ENCODE measurements around the gene SLC5A11.
"Not testable (repeated sequence)": the region's sequence is repeated elsewhere in the genome, so short reads cannot be mapped to it uniquely, and the experiment has no call there.

Gene SLC5A11

GRCh38 chr16:24856871-24857270, 11.1 kb downstream of the SLC5A11 start:
- not testable (repeated sequence) for DNase-seq (ENCODE audit: low read depth in 2 of 2)

DNA sequence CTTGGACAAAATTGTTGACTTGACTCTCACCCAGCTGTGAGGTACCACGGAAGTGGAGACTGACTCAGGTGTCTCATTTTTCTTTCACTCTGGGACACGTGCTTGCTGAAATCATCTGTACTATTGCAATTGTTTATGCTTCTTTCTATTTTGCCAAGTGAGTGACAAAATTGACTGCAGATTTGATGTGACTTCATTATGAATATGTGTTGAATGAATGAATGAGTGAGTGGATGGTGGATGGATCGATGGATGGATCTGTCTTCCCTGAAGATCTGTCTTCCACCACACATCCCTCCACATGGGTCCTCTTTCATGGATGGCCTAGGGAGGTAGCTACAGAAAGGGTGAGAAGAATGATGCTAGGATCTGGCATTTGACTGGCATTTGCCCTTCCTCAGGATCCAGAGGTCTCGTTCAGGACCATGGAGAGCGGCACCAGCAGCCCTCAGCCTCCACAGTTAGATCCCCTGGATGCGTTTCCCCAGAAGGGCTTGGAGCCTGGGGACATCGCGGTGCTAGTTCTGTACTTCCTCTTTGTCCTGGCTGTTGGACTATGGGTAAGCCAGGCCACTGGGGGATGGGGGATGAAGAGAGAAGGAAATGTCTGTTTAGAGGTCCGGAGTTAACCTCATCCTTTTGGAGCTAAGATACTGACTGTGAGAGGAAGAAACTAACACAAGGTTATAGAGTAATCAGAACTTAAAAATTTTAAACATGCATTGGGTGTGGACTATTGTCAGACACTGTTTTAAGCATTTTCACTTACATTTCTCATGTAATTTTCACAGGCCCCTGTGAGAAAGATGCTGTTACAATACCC, 12.7 kb downstream of the SLC5A11 start:
- no peak for DNase-seq (ENCODE audit: low read depth in 2 of 2)

DNA sequence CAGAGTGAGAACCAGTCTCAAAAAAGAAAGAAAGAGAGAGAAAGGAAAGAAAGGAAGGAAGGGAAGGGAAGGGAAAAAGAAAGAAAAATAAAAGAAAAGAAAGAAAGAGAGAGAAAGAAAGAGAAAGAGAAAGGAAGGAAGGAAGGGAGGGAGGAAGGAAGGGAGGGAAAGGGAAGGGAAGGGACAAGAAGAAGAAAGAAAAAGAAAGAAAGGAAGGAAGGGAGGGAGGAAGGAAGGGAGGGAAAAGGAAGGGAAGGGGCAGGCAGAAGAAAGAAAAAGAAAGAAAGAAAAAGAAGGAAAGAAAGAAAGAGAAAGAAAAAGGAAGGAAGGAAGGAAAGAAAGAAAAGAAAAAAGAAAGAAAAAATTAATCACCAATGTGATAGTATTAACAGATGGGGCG, 15.7 kb downstream of the SLC5A11 start:
- no peak for DNase-seq (ENCODE audit: low read depth in 2 of 2)

DNA sequence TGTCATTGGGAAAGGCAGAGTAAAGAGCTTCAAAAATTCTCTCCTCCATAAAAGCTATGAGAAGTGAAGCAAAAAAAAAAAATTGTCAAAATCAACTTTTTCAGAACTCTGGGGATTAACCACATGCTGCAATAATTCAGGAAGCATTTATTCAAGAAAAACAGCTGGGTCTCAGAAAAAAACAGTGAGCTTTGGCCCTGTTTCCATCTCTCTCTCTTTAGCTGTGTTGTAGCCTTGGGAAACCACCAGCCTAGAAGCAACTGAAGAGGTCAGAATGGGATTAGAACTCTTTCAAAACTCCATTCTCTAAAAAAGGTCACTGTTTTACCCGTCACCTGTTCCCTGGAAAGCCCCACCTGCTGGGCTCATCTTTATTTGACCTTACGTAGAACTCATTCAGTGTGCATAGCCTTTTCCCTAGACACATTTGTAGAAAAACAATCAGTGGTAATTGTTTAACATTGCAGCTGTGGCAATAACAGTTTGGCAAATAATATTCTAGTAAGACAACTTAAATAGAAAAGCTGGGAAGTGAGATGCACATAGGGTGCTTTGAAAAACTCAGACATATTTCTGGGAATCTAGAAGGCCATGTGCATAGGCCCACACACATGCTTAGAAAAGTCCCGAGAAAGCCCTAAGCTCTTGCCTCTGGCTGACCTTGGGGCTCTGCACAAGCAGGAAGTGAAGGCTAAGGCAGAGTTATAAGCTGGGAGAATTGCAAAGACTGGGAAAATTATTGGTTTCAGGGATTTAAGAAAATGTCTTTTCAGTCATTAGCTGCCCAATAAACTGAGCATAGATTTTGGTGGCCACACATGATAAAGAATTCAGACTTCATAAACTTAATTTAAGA, 18.0 kb downstream of the SLC5A11 start:
- DNase-seq (ENCODE audit: low read depth in 2 of 2) = no peak

DNA sequence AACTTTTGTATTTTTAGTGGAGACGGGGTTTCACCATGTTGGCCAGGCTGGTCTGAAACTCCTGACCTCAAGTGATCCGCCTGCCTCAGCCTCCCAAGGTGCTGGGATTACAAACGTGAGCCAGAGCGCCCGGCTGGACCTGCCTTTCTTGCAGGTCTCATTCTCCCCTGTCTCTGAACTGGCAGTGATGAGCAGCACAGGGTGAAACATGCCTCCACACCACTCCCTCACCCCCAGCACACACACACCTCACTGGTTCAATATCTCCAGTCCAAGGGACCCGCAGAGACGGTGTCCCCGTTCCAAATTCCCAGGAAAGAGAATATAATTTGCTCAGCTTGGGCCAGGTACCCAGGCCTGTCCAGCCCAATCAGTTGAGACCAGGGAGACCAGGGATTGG, 23.3 kb downstream of the SLC5A11 start:
- DNase-seq (ENCODE audit: low read depth in 2 of 2) = no peak

DNA sequence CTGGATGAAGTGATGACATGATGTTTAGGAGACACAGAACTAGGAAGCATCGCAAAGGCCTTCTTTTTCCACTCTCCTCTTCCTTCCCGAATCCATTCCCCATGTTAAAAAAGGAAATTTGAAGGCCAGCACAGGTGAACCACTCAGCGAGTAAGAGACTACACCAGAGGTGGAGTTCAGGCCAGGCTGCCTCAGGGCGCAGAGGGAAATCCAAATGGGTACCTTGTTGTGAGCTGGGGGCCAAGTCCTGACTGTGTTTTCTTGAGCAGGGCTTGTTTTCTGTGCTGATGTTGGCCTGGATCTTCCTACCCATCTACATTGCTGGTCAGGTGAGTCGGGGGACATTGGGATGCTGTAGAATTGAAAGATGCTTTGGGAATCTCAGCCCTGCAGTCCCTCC, 26.1 kb downstream of the SLC5A11 start:
- no peak for DNase-seq (ENCODE audit: low read depth in 2 of 2)

DNA sequence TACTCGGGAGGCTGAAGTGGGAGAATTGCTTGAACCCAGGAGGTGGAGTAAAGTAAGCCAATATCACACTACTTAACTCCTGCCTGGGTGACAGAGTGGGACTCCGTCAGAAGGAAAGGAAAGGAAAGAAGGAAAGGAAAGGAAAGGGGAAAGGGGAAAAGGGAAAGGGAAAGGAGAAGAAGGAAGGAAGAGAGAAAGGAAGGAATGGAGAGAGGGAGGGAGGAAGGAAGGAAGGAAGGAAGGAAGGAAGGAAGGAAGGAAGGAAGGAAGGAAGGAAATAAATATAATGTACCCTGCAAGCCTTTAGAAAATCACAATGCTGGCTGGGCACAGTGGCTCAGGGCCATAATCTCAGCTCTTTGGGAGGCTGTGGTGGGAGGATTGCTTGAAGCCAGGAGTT, 27.3 kb downstream of the SLC5A11 start:
- no peak for DNase-seq (ENCODE audit: low read depth in 2 of 2)

GRCh38 chr16:24875466-24875865, 29.7 kb downstream of the SLC5A11 start:
- DNase-seq (ENCODE audit: low read depth in 2 of 2) = no peak

GRCh38 chr16:24876231-24876630, 30.5 kb downstream of the SLC5A11 start:
- no peak for DNase-seq (ENCODE audit: low read depth in 2 of 2)

- DNase-seq (ENCODE audit: low read depth in 2 of 2) = no peak
These were observed 33.9 kb downstream of the SLC5A11 start for GRCh38 chr16:24879684-24880083.

DNA sequence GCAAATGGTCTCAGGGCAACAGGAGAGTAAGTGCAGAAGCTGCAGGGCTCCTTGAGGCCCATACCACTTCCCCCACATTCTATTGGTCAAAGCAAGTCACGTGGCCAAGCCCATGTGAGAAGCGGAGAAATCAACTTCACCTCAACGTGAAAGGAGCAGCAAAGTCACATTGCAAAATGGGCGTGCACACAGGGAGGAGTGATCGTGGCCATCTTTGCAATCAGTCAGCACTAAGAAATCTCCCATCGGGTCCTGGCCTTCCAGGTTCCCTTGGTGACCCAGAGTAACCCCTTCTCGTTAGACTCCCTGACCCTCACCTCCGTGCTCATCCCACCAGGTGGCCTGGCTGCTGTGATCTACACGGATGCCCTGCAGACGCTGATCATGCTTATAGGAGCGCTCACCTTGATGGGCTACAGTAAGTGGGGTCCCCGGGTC, 38.0 kb downstream of the SLC5A11 start:
- DNase-seq (ENCODE audit: low read depth in 2 of 2) = no peak

DNA sequence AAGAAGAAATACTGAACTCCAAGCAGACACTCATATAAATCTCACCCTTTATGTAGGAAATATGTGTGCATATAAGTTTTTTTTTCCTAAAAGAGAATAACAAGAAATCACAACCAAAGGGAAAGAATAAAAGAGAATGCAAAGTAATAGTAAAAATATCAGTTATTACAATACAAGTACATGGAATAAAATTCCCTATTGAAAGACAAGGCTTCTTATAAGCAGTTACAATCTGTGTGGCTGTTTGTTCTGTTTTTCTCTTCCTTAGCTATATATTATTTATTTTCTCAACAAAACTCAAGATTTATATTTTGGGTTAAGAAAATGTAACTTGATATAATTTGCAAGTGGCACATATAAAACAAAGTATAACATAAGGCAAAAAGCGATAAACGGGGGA, 41.7 kb downstream of the SLC5A11 start:
- DNase-seq (ENCODE audit: low read depth in 2 of 2) = no peak

- DNase-seq (ENCODE audit: low read depth in 2 of 2) = no peak
These were observed 45.0 kb downstream of the SLC5A11 start for GRCh38 chr16:24890746-24891145.

DNA sequence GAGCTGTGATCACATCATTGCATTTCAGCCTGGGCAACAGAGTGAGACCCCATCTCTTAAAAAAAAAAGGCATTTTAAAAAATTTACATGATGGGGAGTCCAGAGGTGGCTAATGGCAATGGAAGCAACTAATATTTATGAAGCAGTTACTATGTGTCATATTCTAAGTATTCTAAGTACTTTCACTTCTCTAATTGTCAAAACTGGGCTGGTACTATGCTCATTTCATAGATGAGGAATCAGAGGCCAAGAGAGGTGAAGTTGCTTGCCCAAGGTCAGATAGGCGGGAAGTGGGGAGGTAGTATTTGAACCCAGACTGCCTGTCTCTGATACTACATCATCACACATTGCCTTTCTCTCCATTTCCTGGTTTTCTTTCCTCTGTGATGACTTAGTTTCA, 50.7 kb downstream of the SLC5A11 start:
- DNase-seq (ENCODE audit: low read depth in 2 of 2) = no peak

DNA sequence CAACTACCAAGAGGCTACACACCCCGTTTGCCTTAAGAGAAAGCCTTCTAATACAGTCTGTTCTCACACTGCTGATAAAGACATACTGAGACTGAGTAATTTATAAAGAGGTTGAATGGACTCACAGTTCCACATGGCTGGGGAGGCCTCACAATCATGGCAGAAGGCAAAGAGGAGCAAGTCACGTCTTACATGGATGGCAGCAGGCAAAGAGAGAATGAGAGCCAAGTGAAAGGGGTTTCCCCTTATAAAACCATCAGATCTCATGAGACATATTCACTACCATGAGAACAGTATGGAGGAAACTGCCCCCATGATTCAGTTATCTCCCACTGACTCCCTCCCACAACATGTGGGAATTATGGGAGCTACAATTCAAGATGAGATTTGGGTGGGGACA, 51.8 kb downstream of the SLC5A11 start:
- DNase-seq (ENCODE audit: low read depth in 2 of 2) = not testable (repeated sequence)

- DNase-seq (ENCODE audit: low read depth in 2 of 2) = no peak
These were observed 54.5 kb downstream of the SLC5A11 start for GRCh38 chr16:24900230-24900629.

DNA sequence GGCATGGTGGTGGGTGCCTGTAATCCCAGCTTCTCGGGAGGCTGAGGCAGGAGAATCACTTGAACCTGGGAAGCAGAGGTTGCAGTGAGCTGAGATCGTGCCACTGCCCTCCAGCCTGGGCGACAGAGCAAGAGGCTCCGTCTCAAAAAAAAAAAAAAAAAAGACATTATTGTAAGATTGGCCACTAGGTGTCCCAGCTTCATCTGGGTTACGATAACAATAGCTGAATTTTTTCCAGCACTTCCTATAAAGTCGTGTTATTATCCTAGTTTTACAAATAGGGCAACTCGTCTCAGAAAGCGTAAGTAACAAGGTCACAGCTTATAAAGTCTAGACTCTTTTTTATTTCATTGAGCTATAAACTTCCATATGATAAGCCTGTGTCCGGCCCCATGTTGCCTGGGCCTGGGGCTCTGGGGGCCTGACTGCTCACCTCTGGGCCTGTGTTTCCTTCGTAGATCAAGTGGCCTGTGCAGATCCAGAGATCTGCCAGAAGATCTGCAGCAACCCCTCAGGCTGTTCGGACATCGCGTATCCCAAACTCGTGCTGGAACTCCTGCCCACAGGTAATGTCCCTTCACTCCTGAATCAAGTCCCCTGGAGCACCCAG, 60.5 kb downstream of the SLC5A11 start:
- DNase-seq (ENCODE audit: low read depth in 2 of 2) = no peak

DNA sequence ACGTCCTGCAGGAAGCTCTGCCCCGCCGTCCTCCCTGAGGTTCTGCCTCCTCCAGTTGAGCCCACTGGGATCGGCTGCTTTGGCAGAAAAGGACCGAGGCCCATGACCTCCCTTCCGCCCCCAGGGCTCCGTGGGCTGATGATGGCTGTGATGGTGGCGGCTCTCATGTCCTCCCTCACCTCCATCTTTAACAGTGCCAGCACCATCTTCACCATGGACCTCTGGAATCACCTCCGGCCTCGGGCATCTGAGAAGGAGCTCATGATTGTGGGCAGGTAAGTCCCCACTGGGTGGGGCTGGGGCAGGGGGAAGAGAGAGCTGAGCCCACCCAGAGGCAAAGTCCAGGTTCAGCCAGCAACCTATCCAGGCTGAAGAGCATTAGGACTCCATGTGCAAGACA, 61.1 kb downstream of the SLC5A11 start:
- no peak for DNase-seq (ENCODE audit: low read depth in 2 of 2)

GRCh38 chr16:24908716-24909115, 63.0 kb downstream of the SLC5A11 start:
- no peak for DNase-seq (ENCODE audit: low read depth in 2 of 2)

DNA sequence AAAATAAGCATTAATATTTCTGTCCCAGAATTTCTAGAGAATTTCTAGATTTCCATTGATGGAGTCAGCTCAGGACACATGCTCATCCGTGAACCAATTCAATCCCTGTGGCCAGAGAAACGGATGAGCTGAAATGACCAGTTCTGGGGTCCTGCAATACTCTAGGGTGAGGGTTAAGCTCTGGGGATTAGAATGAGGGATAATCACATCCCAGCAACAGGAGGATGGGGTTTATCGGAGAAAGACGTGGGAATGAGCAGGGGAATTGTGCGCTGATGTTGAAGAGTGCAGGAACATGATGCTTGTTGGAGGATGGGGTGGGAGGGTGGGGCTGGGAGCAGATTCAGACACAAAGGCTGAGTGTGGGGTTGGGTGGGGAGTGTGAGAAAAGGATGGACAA, 64.1 kb downstream of the SLC5A11 start:
- no peak for DNase-seq (ENCODE audit: low read depth in 2 of 2)

DNA sequence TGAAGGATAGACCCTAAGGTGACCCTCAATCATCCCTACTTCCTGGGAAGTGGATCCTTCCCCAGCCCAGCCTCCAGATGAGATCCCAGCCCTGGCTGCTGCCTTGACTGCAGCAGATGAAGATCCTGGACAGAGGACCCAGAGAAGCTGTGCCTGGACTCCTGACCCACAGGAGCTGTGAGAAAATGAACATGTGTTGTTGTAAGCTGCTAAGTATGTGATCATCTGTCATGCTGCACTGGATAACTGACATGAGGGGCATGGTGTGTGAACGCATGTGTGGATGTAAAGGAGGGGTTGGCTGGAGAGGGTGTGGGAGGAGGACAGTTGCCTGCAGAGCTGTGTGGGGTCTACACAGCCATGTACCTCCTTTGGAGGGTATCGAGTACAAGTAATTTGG, 69.3 kb downstream of the SLC5A11 start:
- DNase-seq (ENCODE audit: low read depth in 2 of 2) = no peak

DNA sequence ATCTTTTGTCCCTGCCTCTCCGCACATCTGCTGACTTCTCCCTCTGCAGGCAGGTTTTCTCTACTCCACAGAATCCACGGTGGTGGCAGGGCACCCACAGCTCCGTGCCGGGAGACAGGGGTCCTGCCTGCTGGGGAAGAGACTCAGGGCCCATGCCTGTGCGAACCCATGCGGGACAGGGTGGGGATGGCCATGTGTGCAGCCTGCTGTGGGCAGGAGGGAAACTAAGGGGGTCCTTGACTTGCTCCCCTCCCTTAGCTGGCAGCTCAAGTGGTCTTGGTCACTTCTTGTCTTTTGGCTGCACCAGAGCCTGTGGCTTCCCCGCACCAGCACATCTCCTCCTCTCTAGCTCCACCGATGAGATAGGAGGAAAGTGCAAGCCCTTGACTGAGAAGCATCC, 69.8 kb downstream of the SLC5A11 start:
- no peak for DNase-seq (ENCODE audit: low read depth in 2 of 2)

GRCh38 chr16:24917236-24917635, 71.5 kb downstream of the SLC5A11 start:
- no peak for DNase-seq (ENCODE audit: low read depth in 2 of 2)

Data from stimulated activated CD8-positive, alpha-beta memory T cell treated with anti-CD3 and anti-CD28 coated beads, Interleukin-7, amount 100 ng/mL, for 4 hours (primary cell).